Liver (tissue), 9 donors: ENCODE measurements around the gene WWP2. TPM values are rescaled to one million over a fixed set of nuclear protein-coding genes. Genes with fewer than 3 reads are reported as not detected.

Experiments
- DNase-seq: peaks from one replicate; pipeline ENCODE4 v3.0.0-alpha.2; 2017; ENCODE audit warnings: low spot score
- H3K27ac ChIP-seq, 2 donors: one replicate each; pipeline ENCODE4 v1.7.0; 2013; ENCODE audit warnings: inconsistent platforms in 2 of 2, low read length in 2 of 2, control low read depth in 1 of 2, low read depth in 1 of 2, mild to moderate bottlenecking in 1 of 2
- H3K27me3 ChIP-seq, 4 donors: one replicate each; pipeline versions ENCODE4 v1.6.1 to v1.7.0; 2013; ENCODE audit warnings: low read length in 3 of 4, inconsistent platforms in 1 of 4, mild to moderate bottlenecking in 1 of 4, moderate library complexity in 1 of 4; ENCODE audit not compliant: control insufficient read depth in 4 of 4, insufficient read depth in 4 of 4
- H3K36me3 ChIP-seq, 4 donors: one replicate each; pipeline versions ENCODE4 v1.6.1 to v1.7.0; 2013; ENCODE audit warnings: low read length in 3 of 4, mild to moderate bottlenecking in 3 of 4, low read depth in 1 of 4, moderate library complexity in 1 of 4; ENCODE audit not compliant: control insufficient read depth in 4 of 4, insufficient read depth in 3 of 4
- H3K4me1 ChIP-seq, 4 donors: one replicate each; pipeline versions ENCODE4 v1.6.1 to v1.7.0; 2013; ENCODE audit warnings: low read length in 3 of 4, mild to moderate bottlenecking in 3 of 4, moderate library complexity in 1 of 4; ENCODE audit not compliant: control insufficient read depth in 4 of 4, insufficient read depth in 4 of 4
- H3K4me3 ChIP-seq, 3 donors: one replicate each; pipeline versions ENCODE4 v1.6.1 to v1.7.0; 2013; ENCODE audit warnings: low read length in 3 of 3, control low read depth in 1 of 3, low read depth in 1 of 3, mild to moderate bottlenecking in 1 of 3
- H3K9ac ChIP-seq, 2 donors: one replicate each; pipeline ENCODE4 v1.7.0; 2013; ENCODE audit warnings: low read length in 2 of 2, mild to moderate bottlenecking in 2 of 2, moderate library complexity in 2 of 2, control low read depth in 1 of 2, low read depth in 1 of 2
- H3K9me3 ChIP-seq, 4 donors: one replicate each; pipeline versions ENCODE4 v1.6.1 to v1.7.0; 2013; ENCODE audit warnings: low read length in 3 of 4; ENCODE audit not compliant: control insufficient read depth in 4 of 4
- CTCF ChIP-seq: fragments of 150-350 bp; IDR thresholded peaks from 2 replicates; pipeline ENCODE4 v1.5.1; 2017; ENCODE audit warnings: improper control_type of control experiment, low read depth, low read length; ENCODE audit not compliant: missing input control
- EGR1 ChIP-seq, 2 donors: IDR thresholded peaks; 2 replicates each; pipeline ENCODE4 v1.6.1; 2016 to 2018; ENCODE audit warnings: antibody characterized with exemption in 2 of 2, low read depth in 2 of 2
- FOXA1 ChIP-seq: IDR thresholded peaks from 2 replicates; pipeline ENCODE4 v1.6.1; 2016; ENCODE audit warnings: antibody characterized with exemption
- FOXA2 ChIP-seq: IDR thresholded peaks from 2 replicates; pipeline ENCODE4 v1.6.1; 2016; ENCODE audit warnings: antibody characterized with exemption
- GABPA ChIP-seq, 2 donors: IDR thresholded peaks in 1 of 2; conservative IDR thresholded peaks in 1 of 2; 2 replicates each; pipeline ENCODE4 v1.6.1; 2016; ENCODE audit warnings: antibody characterized with exemption in 2 of 2, mild to moderate bottlenecking in 1 of 2, moderate library complexity in 1 of 2
- HNF4A ChIP-seq, 2 donors: conservative IDR thresholded peaks; 2 replicates each; pipeline ENCODE4 v1.6.1; 2016; ENCODE audit warnings: antibody characterized with exemption in 2 of 2, mild to moderate bottlenecking in 2 of 2
- HNF4G ChIP-seq: IDR thresholded peaks from 2 replicates; pipeline ENCODE4 v1.6.1; 2016; ENCODE audit warnings: antibody characterized with exemption
- JUND ChIP-seq, 2 donors: IDR thresholded peaks; 2 replicates each; pipeline ENCODE4 v1.6.1; 2016; ENCODE audit warnings: antibody characterized with exemption in 2 of 2
- MAX ChIP-seq: IDR thresholded peaks from 2 replicates; pipeline ENCODE4 v1.6.1; 2016; ENCODE audit warnings: antibody characterized with exemption
- NR2F2 ChIP-seq: IDR thresholded peaks from 2 replicates; pipeline ENCODE4 v1.6.1; 2016; ENCODE audit warnings: antibody characterized with exemption
- RAD21 ChIP-seq, 2 donors: IDR thresholded peaks; 2 replicates each; pipeline ENCODE4 v1.6.1; 2016; ENCODE audit warnings: antibody characterized with exemption in 2 of 2, mild to moderate bottlenecking in 2 of 2
- REST ChIP-seq: IDR thresholded peaks from 2 replicates; pipeline ENCODE4 v1.6.1; 2016; ENCODE audit warnings: antibody characterized with exemption, mild to moderate bottlenecking
- RXRA ChIP-seq, 2 donors: IDR thresholded peaks; 2 replicates each; pipeline ENCODE4 v1.6.1; 2017 to 2018; ENCODE audit warnings: antibody characterized with exemption in 2 of 2, mild to moderate bottlenecking in 1 of 2
- SP1 ChIP-seq: IDR thresholded peaks from 2 replicates; pipeline ENCODE4 v1.6.1; 2018; ENCODE audit warnings: antibody characterized with exemption, mild to moderate bottlenecking
- TAF1 ChIP-seq: conservative IDR thresholded peaks from 2 replicates; pipeline ENCODE4 v1.6.1; 2016; ENCODE audit warnings: antibody characterized with exemption, mild to moderate bottlenecking
- YY1 ChIP-seq: IDR thresholded peaks from 2 replicates; pipeline ENCODE4 v1.6.1; 2016; ENCODE audit warnings: antibody characterized with exemption, mild to moderate bottlenecking
- WGBS: extraction: QIAGEN DNeasy Blood & Tissue Kit; methylation state at CpG from one replicate; pipeline ENCODE4 v1.1.7; 2013; 5-methylcytosine and 5-hydroxymethylcytosine counted together
- polyA plus RNA-seq, 2 donors: library from polyadenylated mRNA; stranded (reverse) in 1 of 2; unstranded in 1 of 2; fragments of 200-250 nt in 1 of 2; fragments of >200 nt in 1 of 2; fragmentation: Nextera tagmentation in 1 of 2; extraction: Ambion mirVana in 1 of 2; gene quantifications; one replicate each; pipeline versions ENCODE4 v1.2.1 to v1.2.3, GENCODE V29; 2013 to 2015
- total RNA-seq, 2 donors: library from RNA; depleted of rRNA; stranded (reverse); fragments of >200 nt; gene quantifications; one replicate each; pipeline ENCODE4 v1.2.3, GENCODE V29; 2014
- TF ChIP-seq, protein P1 (sequence below): IDR thresholded peaks from 2 replicates; pipeline ENCODE4 v1.6.1; 2016; ENCODE audit warnings: antibody characterized with exemption
- TF ChIP-seq, protein P2 (sequence below): IDR thresholded peaks from 2 replicates; pipeline ENCODE4 v1.6.1; 2016; ENCODE audit warnings: antibody characterized with exemption
- donor health status: healthy.
- donor health status: healthy.
- donor health status: healthy.
- donor health status: healthy.
- donor health status: healthy.

The WWP2 gene
- total and polyA plus RNA-seq, 4 donors = 8.6 to 22.7 (median 13.6) TPM

DNA sequence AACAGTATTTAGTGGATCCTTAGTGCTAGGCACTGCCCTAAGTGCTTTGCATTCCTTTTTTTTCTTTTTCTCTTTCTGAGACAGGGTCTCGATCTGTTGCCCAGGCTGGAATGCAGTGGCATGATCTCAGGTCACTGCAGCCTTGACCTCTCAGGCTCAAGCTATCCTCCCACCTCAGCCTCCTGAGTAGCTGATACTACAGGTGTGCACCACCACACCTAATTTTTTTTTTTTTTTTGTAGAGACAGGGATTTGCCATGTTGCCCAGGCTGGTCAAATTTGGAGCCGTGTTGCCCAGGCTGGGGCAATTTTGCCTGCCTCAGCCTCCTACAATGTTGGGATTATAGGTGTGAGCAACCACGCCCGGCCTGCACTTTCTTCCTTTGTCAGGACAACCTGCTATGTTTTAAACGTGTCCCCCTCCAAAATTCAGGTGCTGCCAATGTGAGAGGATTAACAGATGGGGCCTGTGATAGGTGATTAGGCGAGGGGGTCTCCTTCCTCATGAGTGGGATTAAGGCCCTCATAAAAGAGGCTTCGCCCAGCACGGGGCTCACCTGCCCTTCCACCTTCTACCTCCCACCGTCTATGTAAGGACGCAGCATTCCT lies 41.2 kb upstream of the WWP2 start (continued):
- no peak for TF ChIP-seq SP1

- WGBS = 87% methylated on average over 6 of the region's 6 CpGs
- H3K27ac ChIP-seq = no peak overlapping the region
- TF ChIP-seq GABPA (IDR thresholded peaks at IDR 0.05 in 1 of 2, conservative IDR thresholded peaks at IDR 0.05 in 1 of 2) (no peak), NR2F2 (no peak)
Observed at GRCh38 chr16:69721441-69721957, 40.6 kb upstream of the WWP2 start.

GRCh38 chr16:69724414-69724873 lies 37.7 kb upstream of the WWP2 start:
- no peak overlapping the region for H3K9ac ChIP-seq
- peaks cover 0 to 4% (median 0%) of the 10 kb centered on the region in 4 donors for H3K4me1 ChIP-seq
- no peak overlapping the region for H3K27ac ChIP-seq
- no peaks in the 10 kb centered on the region for H3K36me3 ChIP-seq
- 96% methylated on average over 2 of the region's 2 CpGs for WGBS
- H3K4me3 ChIP-seq = no peak overlapping the region
- no peaks in the 10 kb centered on the region for H3K9me3 ChIP-seq
- no peak for TF ChIP-seq MAX
- TF ChIP-seq HNF4G = no peak
- no peak for TF ChIP-seq FOXA1
- no peak for TF ChIP-seq REST
- TF ChIP-seq, protein P1, sequence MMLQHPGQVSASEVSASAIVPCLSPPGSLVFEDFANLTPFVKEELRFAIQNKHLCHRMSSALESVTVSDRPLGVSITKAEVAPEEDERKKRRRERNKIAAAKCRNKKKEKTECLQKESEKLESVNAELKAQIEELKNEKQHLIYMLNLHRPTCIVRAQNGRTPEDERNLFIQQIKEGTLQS = no peak
- TF ChIP-seq FOXA2 = no peak
- TF ChIP-seq YY1 = no peak
- TF ChIP-seq SP1 = no peak
- TF ChIP-seq CTCF = no peak
- TF ChIP-seq RAD21 (IDR thresholded peaks at IDR 0.05) = no peak
- no peak for TF ChIP-seq TAF1
- TF ChIP-seq JUND (IDR thresholded peaks at IDR 0.05) = no peak
- TF ChIP-seq HNF4A (conservative IDR thresholded peaks at IDR 0.05) = no peak
- TF ChIP-seq EGR1 (IDR thresholded peaks at IDR 0.05; ENCODE audit: low read depth in 2 of 2) = no peak
- no peak for TF ChIP-seq NR2F2
- no peak for TF ChIP-seq GABPA (IDR thresholded peaks at IDR 0.05 in 1 of 2, conservative IDR thresholded peaks at IDR 0.05 in 1 of 2)
- TF ChIP-seq RXRA (IDR thresholded peaks at IDR 0.05) = no peak
- TF ChIP-seq, protein P2, sequence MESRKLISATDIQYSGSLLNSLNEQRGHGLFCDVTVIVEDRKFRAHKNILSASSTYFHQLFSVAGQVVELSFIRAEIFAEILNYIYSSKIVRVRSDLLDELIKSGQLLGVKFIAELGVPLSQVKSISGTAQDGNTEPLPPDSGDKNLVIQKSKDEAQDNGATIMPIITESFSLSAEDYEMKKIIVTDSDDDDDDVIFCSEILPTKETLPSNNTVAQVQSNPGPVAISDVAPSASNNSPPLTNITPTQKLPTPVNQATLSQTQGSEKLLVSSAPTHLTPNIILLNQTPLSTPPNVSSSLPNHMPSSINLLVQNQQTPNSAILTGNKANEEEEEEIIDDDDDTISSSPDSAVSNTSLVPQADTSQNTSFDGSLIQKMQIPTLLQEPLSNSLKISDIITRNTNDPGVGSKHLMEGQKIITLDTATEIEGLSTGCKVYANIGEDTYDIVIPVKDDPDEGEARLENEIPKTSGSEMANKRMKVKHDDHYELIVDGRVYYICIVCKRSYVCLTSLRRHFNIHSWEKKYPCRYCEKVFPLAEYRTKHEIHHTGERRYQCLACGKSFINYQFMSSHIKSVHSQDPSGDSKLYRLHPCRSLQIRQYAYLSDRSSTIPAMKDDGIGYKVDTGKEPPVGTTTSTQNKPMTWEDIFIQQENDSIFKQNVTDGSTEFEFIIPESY = no peak
- H3K27me3 ChIP-seq = no peaks in the 10 kb centered on the region
- DNase-seq = no peak

More at GRCh38 chr16:69721441-69721957, 40.6 kb upstream of the WWP2 start:
- Histone ChIP-seq H3K27me3 (no peaks in the 10 kb centered on the region), H3K4me1 (no peaks in the 10 kb centered on the region), H3K9ac (no peak overlapping the region), H3K9me3 (no peaks in the 10 kb centered on the region), H3K4me3 (no peak overlapping the region), H3K36me3 (peaks cover 0 to 2% (median 0%) of the 10 kb centered on the region in 4 donors)
- no peak for DNase-seq
